ENCODE results near the gene TRAF4.

DNA sequence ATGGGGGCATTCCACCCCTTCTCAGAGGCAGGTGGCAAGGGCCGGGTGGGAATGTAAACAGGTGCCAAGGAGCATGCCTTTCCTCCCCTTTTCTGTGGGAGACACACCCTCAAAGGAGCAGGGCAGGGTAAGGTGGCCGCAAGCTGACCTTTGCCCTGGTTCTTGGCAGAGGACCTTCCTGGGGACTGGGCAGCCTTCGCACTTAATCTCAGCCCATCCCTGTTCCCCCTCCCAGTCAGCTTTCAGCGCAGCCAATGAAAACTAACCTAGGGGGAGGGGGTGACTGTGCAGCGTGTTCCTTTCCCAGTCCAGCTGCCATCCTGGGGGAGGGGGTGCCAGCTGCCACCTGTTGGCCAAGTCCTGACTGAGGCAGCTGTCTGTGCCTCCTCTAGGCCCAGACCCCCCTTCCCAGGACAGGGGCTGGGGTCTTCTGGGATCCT is 2.8 kb downstream of the TRAF4 start:
- TF ChIP-seq CTCF (IDR thresholded peaks at IDR 0.05; ENCODE audit: insufficient read depth, low read depth, low read length), result no peak
- no peak for TF ChIP-seq EZH2 (IDR thresholded peaks at IDR 0.05; ENCODE audit: insufficient read depth, low read length)
